Stimulated activated CD8-positive, alpha-beta memory T cell treated with anti-CD3 and anti-CD28 coated beads, Interleukin-4, amount 100 ng/mL, for 24 hours (primary cell): ENCODE measurements around the gene GLRX5.
"Not testable (repeated sequence)": the region's sequence is repeated elsewhere in the genome, so short reads cannot be mapped to it uniquely, and the experiment has no call there.

Experiments used
- DNase-seq: peaks from one replicate; pipeline ENCODE4 v3.0.0-alpha.2; 2020; ENCODE audit warnings: low read depth

The GLRX5 gene

GRCh38 chr14:95499354-95499750 lies 35.5 kb upstream of the GLRX5 start:
- no peak for DNase-seq

GRCh38 chr14:95500201-95500681 lies 34.6 kb upstream of the GLRX5 start:
- no peak for DNase-seq

- DNase-seq, result no peak
Measured at GRCh38 chr14:95500772-95501401, 34.0 kb upstream of the GLRX5 start.

GRCh38 chr14:95502381-95502950 lies 32.4 kb upstream of the GLRX5 start:
- no peak for DNase-seq

GRCh38 chr14:95503365-95504134 lies 31.3 kb upstream of the GLRX5 start:
- DNase-seq, result no peak

GRCh38 chr14:95504135-95505029 lies 30.5 kb upstream of the GLRX5 start:
- DNase-seq, result no peak

GRCh38 chr14:95505030-95505589 lies 29.7 kb upstream of the GLRX5 start:
- DNase-seq, result no peak

GRCh38 chr14:95507174-95507573 lies 27.7 kb upstream of the GLRX5 start:
- DNase-seq, result no peak

GRCh38 chr14:95507701-95508103 lies 27.1 kb upstream of the GLRX5 start:
- no peak for DNase-seq

GRCh38 chr14:95508377-95508776 lies 26.5 kb upstream of the GLRX5 start:
- DNase-seq, result no peak

- DNase-seq, result no peak
Measured at GRCh38 chr14:95509495-95509894, 25.4 kb upstream of the GLRX5 start.

GRCh38 chr14:95510344-95510743 lies 24.5 kb upstream of the GLRX5 start:
- not testable (repeated sequence) for DNase-seq

GRCh38 chr14:95510804-95511203 lies 24.0 kb upstream of the GLRX5 start:
- no peak for DNase-seq

GRCh38 chr14:95511687-95512086 lies 23.2 kb upstream of the GLRX5 start:
- no peak for DNase-seq

- DNase-seq, result no peak
Measured at GRCh38 chr14:95513291-95513690, 21.6 kb upstream of the GLRX5 start.

- DNase-seq, result no peak
Measured at GRCh38 chr14:95514131-95515079, 20.4 kb upstream of the GLRX5 start.

GRCh38 chr14:95515080-95515489 lies 19.8 kb upstream of the GLRX5 start:
- no peak for DNase-seq

GRCh38 chr14:95515596-95516552 lies 19.0 kb upstream of the GLRX5 start:
- peak; percentile 79 for DNase-seq

GRCh38 chr14:95516554-95517181 lies 18.2 kb upstream of the GLRX5 start, which contains the start of gene SYNE3:
TSS of gene SYNE3 (minus strand) at chr14:95516650. CDS start at chr14:95475821, 40,829 bp downstream.
- DNase-seq, result no peak
